GM18907 (cell line): ENCODE measurements around the gene ARHGAP35.
"Not testable (repeated sequence)": the region's sequence is repeated elsewhere in the genome, so short reads cannot be mapped to it uniquely, and the experiment has no call there.

Source experiments
- ATAC-seq: cut with Tn5 transposase; IDR thresholded peaks from one replicate; pipeline ENCODE4 v1.9.1; 2021; ENCODE audit warnings: mild to moderate bottlenecking, moderate library complexity; ENCODE audit not compliant: unreplicated experiment

Gene ARHGAP35

DNA sequence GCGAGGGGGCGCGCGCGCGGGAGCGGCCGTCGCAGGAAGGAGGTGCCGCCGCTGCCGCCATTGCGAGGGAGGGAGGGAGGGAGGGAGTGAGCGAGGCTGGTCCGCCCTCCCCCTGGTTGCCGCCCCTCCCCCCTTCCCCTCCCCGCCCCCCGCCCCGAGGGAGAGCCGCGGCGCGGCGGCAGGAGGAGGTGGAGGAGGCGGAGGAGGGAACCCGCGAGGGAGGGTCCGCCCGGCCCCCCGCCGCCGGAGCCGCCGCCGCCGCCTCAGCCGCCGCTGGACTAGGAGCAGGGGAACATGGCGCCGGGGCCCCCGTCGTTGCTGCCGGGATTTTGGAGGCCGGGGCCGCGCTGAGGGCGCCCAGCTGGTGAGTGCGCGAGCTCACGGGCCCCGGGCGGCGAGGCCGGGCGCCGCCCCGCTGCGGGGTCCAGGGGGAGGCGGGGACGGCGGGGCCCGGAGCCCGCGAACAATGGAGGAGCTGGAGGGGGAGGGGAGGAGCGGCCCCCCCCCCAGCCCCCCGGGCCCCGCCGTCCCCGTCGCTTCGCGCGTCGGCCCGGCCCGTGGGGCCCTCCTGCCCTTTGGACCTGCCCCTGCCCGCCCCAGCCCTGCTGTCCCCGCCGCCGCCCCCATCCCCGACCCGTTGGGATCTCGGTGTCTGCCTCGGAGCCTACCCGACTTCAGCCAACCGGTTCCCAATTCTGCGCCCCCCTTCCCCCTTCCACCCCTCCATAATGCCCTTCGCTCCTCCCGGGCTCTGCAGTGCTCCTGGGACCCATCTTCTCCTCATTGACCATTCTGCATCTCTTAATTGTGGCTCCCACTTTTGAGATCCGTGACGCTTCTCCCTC lies at the start of gene ARHGAP35:
Gene ARHGAP35, plus strand, starts transcription at position 152 of the 845 bp plus-strand sequence. CDS start 57,679 bp downstream, outside the sequence.
- ATAC-seq: peak; percentile 4

DNA sequence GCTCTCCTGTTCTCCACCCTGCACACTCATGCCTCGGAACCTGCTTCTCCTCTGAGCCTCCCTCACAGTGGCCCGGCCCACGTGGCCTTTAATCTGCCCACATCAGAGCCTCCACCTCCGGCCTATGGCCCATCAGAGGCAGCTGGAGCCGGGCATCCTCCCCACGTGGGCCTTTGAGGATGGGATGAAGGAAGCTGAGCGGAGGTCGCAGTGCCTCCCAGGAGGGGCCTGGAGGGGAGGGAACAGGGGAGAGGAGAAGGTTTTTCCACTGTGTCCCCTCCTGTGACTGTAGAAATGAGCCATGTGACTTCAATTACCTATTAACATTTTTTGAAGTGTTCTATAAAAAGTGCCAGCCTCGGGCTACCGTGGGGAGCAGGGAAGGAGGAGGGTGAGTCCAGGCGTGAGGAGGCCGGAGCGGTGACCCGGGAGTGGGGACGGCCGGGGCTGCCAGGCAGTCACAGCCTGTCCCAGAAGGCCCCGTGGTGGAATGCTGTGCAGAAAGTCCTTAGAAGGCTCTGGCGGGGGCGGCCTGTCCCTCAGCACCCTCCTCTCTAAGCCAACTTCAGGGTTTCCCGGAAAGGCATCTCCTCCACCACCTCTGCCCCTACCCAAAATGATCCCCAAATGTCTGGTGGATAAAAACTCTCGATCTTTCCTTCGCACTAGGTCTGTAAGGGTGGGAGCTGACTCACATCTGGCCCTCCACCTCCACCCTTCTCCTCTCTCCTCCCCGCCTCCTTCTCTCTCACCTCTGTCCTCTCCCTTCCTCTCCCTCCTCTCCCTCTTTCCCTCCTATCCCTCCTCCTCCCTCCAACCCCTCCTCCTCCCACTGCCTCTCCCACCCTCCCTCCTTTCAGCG lies 47.6 kb upstream of the ARHGAP35 start:
- ATAC-seq: no peak

DNA sequence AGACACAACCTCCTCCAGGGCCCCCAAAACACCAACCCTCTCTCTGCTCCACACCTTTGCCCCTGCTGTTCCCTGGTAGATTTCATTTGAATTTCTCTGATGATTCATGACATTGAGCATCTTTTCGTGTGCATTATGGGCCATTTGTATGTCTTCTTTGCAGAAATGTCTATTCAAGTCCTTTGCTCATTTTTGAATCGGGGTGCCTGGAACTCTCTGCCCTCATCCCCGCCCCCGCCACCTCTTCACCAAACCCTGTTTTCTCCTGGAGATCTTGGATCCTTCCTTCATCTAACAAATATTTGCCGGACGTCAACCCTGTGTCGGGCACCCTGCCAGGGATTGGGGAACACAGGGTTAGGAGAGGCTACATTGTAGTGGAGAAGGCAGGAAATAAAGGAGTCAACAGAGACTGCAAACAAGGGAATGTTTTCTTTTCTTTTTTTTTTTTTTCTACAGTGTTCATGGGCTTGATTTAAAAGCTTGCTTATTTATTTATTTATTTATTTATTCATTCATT lies 46.9 kb upstream of the ARHGAP35 start:
- no peak for ATAC-seq

DNA sequence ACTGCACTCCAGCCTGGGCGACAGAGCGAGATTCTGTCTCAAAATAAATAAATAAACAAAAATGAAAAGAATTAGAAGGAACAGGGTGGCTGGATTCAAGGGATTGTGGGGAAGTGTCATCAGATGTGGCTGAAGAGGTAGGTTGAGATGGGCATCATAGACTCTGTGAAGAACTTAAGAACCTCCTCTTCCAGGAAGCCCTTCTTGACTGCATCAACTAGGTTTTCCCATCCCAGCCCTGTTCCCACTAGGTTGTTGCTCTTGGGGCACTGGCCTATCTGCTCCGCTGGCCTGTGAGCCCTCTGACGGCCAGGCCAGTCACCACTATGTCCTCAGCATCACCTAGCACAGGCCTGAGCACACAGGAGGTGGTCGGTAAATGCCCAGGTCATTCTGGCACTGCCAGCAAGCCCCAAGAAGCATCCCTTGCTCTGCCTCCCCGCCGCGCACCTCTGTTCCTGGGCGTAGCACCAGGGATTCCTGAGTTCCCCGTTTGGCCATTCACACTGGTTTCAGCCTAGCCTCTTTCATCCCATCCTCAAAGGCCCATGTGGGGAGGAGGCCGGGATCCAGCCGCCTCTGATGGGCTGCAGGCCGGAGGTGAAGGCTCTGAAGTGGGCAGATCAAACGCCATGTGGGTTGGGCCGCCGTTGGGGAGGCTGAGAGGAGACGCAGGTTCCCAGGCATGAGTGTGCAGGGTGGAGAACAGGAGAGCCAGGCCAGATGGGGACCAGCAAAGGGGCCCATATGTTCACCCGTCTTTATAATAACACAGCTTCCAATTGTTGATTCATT lies 44.8 kb upstream of the ARHGAP35 start:
- no peak for ATAC-seq

DNA sequence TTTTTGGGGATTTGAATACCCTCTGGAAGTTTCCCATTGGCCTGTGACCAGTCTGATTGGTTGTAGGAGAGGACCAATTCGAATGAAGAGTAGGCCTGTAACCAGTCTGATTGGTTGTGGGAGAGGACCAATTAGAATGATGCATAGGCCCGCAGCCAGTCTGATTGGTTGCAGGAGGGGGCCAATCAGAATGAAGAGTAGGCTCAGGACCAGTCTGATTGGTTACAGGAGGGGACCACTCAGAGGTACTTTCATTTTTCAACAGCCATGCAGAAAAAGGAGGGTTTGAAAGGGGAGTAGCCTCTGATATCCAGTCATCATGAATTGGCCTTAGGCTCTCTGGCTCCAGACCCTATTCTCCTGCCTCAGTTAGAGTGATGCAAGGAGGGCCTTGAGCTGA lies 42.0 kb upstream of the ARHGAP35 start:
- no peak for ATAC-seq

DNA sequence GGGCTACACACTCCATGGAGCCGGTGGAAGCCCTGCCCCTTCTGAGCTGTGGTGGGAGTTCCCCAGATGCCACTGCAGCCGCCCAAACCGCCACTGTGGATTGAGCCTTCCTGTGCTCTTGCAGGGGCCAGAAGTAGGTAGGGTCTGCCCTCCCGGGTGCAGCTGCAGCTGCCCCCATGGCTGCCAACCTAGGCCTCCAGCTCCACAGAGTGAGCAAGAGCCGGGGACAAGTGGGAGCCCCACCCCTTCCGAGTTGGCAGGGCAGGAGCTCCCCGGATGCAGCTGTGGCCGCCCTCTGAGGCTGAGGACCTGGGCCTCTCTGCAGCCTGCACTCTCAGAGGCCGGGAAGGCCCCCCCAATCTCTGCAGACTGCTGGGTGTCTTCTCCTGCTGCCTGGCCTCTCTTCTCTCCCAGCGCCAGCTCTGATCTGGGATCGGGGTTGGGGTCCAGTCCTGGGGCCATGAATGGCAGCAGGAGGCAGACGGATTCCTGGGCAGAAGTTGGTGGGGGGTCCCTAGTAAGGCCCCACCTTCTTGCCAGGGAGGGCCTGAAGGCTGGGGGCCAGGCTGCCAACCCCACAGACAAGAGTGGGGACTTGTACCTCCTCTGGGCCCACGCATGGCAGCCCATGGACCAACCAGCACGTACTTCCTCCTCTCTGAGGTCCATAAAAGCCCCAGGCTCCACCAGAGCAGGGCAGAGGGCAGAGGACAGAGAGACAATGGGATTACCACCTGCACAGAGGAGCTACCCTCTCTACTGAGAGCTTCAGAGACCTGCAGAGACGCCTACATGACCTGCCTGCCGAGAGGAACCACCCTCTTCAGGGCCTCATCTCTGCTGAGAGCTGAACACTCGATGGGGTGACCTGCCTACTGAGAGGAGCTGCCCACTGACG lies 39.0 kb upstream of the ARHGAP35 start:
- ATAC-seq: no peak

DNA sequence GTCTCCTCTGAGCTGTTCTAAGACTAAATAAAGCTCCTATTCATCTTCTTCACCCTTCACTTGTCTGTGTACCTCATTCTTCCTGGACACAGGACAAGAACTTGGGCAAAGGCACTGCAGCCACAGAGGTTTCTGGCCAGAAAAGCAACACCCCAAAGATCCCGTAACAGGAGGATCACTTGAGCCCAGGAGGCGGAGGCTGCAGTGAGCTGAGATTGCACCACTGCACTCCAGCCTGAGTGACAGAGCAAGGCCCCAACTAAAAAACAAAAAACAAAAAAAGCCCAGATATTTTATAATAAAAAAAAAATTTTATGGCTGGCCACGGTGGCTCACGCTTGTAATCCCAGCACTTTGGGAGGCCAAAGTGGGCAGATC lies 38.4 kb upstream of the ARHGAP35 start:
- ATAC-seq: not testable (repeated sequence)

DNA sequence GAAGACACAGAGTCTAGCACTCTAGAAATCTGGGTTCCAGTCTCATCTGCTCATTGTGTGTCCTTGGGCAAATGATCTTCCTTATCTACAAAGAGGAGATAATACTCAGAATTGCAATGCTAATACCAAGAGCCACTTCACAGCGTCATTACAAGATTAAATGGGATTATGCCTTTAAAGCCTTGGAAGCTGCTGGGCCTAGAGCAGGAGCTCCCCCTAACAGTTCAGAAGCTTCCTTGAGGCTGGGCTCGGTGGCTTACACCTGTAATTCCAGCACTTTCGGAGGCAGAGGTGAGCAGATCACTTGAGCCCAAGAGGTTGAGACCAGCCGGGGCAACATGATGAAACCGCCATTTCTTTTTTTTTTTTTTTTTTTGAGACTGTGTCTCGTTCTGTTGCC lies 37.7 kb upstream of the ARHGAP35 start:
- ATAC-seq: no peak

DNA sequence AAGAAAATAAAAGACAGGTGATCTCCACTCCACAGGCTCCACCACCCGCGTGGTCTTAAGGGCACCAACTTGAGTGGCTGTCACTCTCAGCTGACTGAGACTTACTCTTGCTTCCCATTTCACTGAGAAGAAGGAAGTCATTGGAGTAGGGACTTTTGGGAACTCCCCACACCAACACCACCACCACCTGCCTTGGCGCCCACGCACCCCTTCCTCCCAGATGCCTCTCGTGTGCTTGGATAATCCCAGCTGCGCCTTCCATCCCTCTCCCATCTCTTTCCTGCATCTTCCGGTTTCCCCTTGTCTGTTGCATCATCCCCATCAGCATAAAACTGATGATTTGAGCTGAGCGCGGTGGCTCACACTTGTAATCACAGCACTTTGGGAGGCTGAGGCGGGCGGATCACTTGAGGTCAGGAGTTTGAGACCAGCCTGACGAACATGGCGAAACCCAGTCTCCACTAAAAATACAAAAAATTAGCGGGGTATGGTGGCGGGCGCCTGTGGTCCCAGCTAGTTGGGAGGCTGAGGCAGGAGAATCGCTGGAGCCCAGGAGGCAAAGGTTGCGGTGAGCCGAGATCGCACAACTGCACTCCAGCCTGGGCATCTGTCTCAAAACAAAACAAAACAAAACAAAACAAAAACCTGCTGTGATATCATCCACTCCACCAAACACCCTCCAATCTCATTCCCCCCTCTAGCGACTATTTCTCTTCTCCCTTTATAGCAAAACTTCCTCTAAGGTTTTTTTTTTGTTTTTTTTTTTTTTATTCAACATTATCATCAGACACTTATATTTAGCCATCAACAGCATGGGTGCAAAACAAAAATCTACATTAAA lies 35.7 kb upstream of the ARHGAP35 start:
- ATAC-seq: no peak

DNA sequence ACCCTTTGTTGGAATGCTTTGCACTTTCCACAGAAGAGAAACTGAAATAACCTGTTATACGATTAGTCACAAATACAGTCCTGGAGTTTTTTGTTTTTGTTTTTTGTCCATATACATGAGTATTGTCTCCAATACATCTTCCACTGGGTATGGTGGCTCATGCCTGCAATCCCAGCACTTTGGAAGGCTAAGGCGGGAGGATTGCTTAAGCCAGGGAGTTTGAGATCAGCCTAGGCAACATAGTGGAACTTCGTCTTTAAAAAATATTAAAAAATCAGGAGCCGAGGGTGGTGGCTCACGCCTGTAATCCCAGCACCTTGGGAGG lies 35.1 kb upstream of the ARHGAP35 start:
- no peak for ATAC-seq

DNA sequence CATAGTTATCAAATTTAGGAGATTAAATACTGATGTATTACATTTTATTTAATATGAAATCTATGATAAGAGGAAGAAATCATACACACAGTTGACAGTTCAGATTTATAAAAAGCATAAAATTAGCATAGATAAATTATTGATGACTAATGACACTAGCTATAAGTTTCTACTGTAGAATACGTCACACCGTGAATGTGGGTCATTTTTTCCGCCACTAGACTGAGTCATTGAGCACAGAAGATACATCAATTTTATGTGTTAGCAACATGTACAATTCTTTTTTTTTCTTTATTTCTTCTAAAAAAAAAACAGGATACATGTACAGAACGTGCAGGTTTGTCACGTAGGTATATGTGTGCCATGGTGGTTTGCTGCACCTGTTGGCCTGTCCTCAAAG lies 32.3 kb upstream of the ARHGAP35 start:
- ATAC-seq: no peak

DNA sequence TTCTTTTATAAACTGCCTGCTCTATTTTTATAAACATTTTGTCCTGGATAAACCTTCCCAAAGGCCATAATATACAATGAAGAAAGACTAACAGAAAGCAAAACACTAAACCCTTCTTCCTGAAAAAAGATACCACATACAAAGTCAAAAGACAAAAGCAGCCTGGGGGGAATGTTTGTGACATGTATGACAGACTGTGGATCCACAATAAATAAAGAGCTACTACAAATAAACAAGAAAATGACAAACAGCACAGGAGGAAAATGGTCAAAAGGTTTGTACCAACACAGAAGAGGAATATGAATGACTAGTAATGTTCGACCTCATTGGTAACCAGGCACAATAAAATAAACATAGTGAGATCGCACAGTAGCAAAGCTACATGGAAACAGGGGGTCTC lies 29.9 kb upstream of the ARHGAP35 start:
- ATAC-seq: no peak

DNA sequence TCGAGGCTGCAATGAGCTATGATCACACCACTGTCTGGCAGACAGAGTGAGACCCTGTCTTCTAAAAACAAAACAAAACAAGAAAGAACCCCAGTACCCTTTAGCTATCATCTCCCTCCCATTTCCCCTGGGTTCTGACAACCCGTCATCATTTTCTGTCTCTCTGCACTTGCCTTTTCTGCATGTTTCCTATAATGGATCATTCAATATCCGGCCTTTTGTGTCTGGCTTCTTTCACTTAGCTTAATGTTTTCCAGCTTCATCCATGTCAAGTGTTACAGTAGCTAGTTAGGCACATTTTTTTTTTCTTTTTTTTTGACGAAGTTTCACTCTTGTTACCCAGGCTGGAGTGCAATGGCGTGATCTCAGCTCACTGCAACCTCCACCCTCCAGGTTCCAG lies 26.7 kb upstream of the ARHGAP35 start:
- no peak for ATAC-seq

DNA sequence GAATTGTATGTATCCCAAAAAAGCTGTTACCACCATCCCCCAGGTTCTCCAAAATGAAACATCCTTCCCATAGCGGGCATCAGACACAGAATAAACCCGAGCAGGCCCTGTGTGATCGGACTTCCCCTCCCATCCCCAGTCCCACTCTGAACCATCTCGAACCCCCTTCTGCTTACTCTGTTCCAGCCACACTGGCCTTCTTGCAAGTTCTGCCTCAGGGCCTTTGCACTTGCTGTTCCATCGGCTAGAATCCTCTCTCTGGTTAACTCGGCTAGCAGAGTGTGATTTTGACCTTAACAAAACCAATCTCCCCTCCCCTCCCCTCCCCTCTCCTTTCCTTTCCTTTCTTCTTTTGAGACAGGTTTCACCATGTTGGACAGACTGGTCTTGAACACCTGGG lies 25.8 kb upstream of the ARHGAP35 start:
- ATAC-seq: no peak

DNA sequence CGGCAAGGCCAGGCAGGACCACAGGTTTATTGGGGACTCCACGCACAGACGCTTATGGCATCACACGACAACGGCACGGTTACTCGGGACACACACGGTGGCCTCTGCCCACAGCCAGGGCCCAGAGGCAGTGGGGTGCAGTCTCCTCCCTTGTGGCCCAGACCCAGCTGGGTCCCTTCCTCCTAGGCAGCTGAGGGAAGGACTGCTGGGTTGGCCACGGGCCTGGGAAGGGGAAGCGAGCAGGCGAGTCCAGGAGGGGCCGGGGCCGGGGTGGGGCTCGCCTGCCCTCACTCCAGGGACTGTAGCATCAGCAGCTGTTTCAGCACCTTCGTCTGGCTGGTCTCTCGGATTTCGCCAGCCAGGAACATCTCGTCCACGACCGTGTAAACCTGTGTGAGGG lies 22.6 kb upstream of the ARHGAP35 start:
- ATAC-seq: no peak

DNA sequence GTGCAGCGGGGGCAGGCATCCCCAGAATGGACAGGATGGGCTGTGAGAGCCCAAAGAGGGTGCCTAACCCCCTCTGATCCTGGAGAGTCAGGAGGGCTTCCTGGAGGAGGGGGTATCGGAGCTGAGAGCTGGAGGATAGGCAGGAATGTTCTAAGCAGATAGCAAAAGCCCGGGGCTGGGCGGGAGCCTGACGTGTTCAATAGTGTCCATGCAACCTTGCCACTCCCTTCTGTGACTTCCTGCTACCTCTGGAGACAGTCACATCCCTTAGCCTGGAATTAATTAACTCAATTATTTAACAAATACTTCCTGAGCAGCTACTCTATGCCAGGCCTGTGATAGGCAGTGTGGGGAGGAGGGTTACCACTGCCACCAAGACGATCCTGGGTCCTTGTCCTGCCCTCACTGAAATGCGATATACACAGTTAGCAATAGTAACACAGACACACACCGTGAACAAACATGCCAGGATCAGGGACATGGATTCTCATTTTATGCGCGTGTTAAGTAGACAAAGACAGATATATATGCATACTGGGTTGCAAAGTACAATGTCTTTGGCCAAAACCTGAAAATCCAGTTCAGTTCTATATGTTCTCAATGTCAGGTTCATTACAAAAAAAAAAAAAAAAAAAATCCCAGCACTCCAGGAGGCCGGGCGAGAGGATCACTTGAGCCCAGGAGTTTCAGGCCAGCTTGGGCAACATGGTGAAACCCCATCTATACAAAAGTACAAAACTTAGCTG lies 20.9 kb upstream of the ARHGAP35 start:
- ATAC-seq: no peak

DNA sequence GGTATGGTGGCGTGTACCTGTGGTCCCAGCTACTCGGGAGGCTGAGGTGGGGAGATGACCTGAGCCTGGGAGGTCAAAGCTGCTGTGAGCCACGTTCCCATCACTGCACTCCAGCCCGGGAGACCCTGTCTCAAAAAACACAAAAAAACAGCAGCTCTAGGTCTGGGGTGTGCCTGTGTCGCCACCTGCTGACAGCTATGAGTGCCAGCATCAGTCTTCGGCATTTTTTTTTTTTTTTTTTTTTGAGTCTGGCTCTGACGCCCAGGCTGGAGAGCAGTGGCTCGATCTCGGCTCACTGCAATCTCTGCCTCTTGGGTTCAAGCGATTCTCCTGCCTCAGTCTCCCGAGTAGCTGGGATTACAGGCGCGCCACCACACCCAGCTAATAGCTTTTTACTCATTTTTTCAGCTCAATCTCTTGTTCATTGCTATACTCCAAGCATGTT lies 20.3 kb upstream of the ARHGAP35 start:
- ATAC-seq: no peak

DNA sequence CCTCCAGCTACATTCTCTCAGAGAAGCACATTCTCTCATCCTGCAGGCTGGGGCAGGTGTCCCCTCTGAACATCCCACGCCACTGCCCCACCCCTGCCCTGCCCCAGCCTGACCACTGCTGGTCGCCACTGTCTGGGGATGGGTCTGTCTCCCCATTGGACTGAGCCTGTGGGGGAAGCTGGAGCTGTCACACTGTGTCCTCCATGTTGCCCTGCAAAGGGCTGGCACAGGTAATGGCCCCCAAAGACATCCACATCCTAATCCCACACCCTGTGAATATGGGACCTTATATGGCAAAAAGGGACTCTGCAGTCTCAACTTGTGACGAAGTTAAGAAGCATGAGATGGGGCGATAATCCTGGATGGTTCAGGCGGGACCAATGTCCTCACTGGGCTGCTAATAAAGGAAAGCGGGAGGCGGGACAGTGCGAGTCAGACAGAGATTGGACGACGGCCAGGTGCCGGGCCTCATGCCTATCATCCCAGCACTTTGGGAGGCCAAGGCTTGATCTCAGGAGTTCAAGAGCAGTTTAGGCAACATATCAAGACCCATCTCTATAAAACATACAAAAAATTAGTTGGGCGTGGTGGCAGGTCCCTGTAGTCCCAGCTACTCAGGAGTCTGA lies 19.2 kb upstream of the ARHGAP35 start:
- no peak for ATAC-seq
